Suprapubic skin (tissue), 4 donors: Measurements from ENCODE around the gene GPRASP3. TPM values are rescaled to one million over a fixed set of nuclear protein-coding genes. Genes with fewer than 3 reads are reported as not detected.

Experiments used
- DNase-seq, 2 donors: peaks; one replicate each; pipeline ENCODE4 v3.0.0-alpha.2; 2019; ENCODE audit warnings: low spot score in 2 of 2
- H3K27ac ChIP-seq: fragments of 200-600 bp; sonication (generic); one replicate; pipeline ENCODE4 v1.5.1; 2019
- H3K27me3 ChIP-seq: fragments of 200-600 bp; sonication (generic); one replicate; pipeline ENCODE4 v1.5.1; 2019
- H3K36me3 ChIP-seq: fragments of 200-600 bp; sonication (generic); one replicate; pipeline ENCODE4 v1.5.1; 2019
- H3K4me1 ChIP-seq: fragments of 200-600 bp; sonication (generic); one replicate; pipeline ENCODE4 v1.5.1; 2019
- H3K4me3 ChIP-seq: fragments of 200-600 bp; sonication (generic); one replicate; pipeline ENCODE4 v1.5.1; 2019; ENCODE audit warnings: mild to moderate bottlenecking
- H3K9me3 ChIP-seq: fragments of 200-600 bp; sonication (generic); one replicate; pipeline ENCODE4 v1.5.1; 2019
- EP300 ChIP-seq: sonication (generic); formaldehyde crosslinking; IDR thresholded peaks from one replicate; pipeline ENCODE4 v1.6.1; 2017; ENCODE audit warnings: antibody characterized with exemption
- POLR2A ChIP-seq, 2 donors: fragments of 450-650 bp; IDR thresholded peaks; one replicate each; pipeline ENCODE4 v1.6.1; 2017; ENCODE audit warnings: antibody characterized with exemption in 2 of 2, mild to moderate bottlenecking in 2 of 2, moderate library complexity in 2 of 2
- POLR2AphosphoS5 ChIP-seq, 3 donors: sonication (generic); formaldehyde crosslinking; IDR thresholded peaks; one replicate each; pipeline ENCODE4 v1.6.1; 2017; ENCODE audit warnings: antibody characterized with exemption in 3 of 3
- WGBS: methylation state at CpG from one replicate; pipeline ENCODE4 v1.1.5; 2018; 5-methylcytosine and 5-hydroxymethylcytosine counted together
- total RNA-seq, 4 donors: library from RNA; depleted of rRNA; stranded (reverse); fragments of >200 nt; gene quantifications; one replicate each; pipeline ENCODE4 v1.1.0, GENCODE V29; 2016
- TF ChIP-seq, protein P1 (sequence below), 2 donors: fragments of 200-600 bp in 1 of 2; fragments of 450-650 bp in 1 of 2; sonication (generic) in 1 of 2; IDR thresholded peaks; one replicate each; pipeline ENCODE4 v1.5.1; 2016 to 2019; ENCODE audit warnings: antibody characterized with exemption in 2 of 2, mild to moderate bottlenecking in 1 of 2, moderate library complexity in 1 of 2

Gene GPRASP3
- total RNA-seq, 4 donors from 2014 or later = 2.9 to 5.1 (median 3.5) TPM

- no peak for DNase-seq
- no peaks in the 10 kb centered on the region for H3K27me3 ChIP-seq
- no peaks in the 10 kb centered on the region for H3K4me1 ChIP-seq
- H3K36me3 ChIP-seq = no peaks in the 10 kb centered on the region
- no peak overlapping the region for H3K27ac ChIP-seq
- H3K9me3 ChIP-seq = no peaks in the 10 kb centered on the region
- no peak overlapping the region for H3K4me3 ChIP-seq
- TF ChIP-seq, protein P1, sequence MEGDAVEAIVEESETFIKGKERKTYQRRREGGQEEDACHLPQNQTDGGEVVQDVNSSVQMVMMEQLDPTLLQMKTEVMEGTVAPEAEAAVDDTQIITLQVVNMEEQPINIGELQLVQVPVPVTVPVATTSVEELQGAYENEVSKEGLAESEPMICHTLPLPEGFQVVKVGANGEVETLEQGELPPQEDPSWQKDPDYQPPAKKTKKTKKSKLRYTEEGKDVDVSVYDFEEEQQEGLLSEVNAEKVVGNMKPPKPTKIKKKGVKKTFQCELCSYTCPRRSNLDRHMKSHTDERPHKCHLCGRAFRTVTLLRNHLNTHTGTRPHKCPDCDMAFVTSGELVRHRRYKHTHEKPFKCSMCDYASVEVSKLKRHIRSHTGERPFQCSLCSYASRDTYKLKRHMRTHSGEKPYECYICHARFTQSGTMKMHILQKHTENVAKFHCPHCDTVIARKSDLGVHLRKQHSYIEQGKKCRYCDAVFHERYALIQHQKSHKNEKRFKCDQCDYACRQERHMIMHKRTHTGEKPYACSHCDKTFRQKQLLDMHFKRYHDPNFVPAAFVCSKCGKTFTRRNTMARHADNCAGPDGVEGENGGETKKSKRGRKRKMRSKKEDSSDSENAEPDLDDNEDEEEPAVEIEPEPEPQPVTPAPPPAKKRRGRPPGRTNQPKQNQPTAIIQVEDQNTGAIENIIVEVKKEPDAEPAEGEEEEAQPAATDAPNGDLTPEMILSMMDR (IDR thresholded peaks at IDR 0.05) = no peak
- TF ChIP-seq POLR2A (IDR thresholded peaks at IDR 0.05) = no peak
- TF ChIP-seq POLR2AphosphoS5 (IDR thresholded peaks at IDR 0.05) = no peak
- TF ChIP-seq EP300 = no peak
These were observed 24.2 kb upstream of the GPRASP3 start for GRCh38 chrX:102696306-102696705.

DNA sequence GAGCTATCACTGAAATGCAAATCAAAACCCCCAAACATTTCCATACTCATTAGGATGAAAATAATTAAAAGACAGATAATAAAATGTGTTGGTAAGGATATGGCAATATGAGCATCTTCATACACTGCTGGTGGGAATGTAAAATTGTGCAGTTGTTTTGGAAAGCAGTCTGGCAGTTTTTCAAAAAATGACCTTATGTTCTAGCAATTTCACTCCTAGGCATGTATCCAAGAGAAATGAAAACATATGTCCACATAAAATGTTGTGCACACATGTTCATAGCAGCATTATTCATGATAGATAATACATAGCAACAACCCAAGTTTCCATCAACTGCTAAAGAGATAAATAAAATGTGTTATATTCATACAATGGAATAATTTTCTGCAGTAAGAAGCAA is 23.0 kb upstream of the GPRASP3 start:
- Histone ChIP-seq H3K27ac (no peak overlapping the region), H3K4me3 (no peak overlapping the region), H3K36me3 (no peaks in the 10 kb centered on the region), H3K9me3 (no peaks in the 10 kb centered on the region), H3K27me3 (no peaks in the 10 kb centered on the region), H3K4me1 (no peaks in the 10 kb centered on the region)
- TF ChIP-seq POLR2A (IDR thresholded peaks at IDR 0.05) = no peak
- TF ChIP-seq, protein P1 (IDR thresholded peaks at IDR 0.05) = no peak
- no peak for TF ChIP-seq POLR2AphosphoS5 (IDR thresholded peaks at IDR 0.05)
- TF ChIP-seq EP300 = no peak
- DNase-seq = no peak

DNA sequence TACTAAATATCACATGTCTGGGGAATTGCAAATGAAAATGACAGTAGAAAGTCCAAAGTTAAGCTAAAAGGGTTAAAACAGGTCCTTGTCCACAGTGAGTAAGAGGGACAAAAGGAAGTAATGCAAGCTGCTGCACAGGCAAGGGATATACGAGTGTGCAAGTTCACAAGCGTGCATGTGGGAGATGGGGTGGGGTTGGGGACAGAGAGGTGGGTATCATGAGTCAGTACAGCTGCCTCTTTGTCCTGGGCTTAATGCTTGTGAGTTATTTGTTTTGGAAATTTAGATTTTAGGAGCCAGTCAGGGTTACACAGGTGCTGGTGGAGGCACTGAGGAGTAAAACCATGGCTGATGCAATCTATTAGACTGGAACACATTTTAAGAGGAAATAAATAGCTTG is 11.6 kb upstream of the GPRASP3 start:
- no peak overlapping the region for H3K27ac ChIP-seq
- WGBS = 47% methylated on average over 2 of the region's 2 CpGs
- H3K4me3 ChIP-seq = no peak overlapping the region
- H3K9me3 ChIP-seq = no peaks in the 10 kb centered on the region
- no peak for DNase-seq
- TF ChIP-seq POLR2AphosphoS5 (IDR thresholded peaks at IDR 0.05) = no peak
- TF ChIP-seq, protein P1 (IDR thresholded peaks at IDR 0.05) = no peak
- TF ChIP-seq EP300 = no peak
- no peak for TF ChIP-seq POLR2A (IDR thresholded peaks at IDR 0.05)
- no peaks in the 10 kb centered on the region for H3K27me3 ChIP-seq
- no peaks in the 10 kb centered on the region for H3K36me3 ChIP-seq
- peaks cover 5% of the 10 kb centered on the region for H3K4me1 ChIP-seq

- DNase-seq = no peak
- 60% methylated on average over 1 of the region's 19 CpGs for WGBS
These were observed 8.7 kb upstream of the GPRASP3 start for GRCh38 chrX:102711872-102712215.

DNA sequence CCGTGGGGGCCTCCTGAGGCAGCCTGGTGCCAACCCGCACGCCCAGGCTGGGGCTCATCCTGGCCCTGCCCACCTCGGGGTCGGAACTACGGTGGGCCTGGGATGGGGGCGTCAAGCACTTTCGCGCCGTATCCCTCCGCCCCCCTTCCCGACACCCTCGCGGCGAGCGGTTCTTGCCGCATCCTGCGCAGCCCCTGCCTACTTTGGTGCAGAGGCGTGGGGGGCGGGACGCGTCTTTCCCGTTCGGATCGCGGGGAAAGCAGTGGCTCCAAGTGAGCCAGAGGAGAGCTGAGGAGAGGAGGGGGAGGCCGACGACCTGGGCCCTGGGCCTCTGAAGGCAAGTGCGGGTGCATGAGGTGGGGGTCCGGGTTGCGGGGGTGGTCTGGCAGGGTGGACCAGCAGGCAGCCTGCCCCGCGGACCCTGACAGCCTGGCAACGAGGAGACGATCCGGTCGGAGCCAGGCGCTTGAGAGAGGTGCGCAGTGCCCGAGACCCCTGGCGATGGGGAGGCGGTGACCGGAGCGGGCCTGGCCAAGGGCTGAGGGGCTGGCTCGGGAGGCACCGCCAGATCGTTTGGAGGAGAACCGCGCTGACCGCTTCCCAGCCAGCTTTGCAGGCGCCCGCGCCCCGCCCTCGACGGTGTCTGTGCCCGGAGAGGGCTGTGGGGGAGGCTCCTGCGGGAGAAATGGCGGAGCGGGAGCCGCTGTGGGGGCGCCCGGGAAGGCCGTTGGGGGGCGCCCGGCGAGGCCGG is 8.2 kb upstream of the GPRASP3 start, which contains the start of gene GPRASP2:
TSS of gene GPRASP2 (plus strand) at position 233 of the 751 bp plus-strand sequence. CDS start 2,422 bp downstream, outside the sequence.
- Histone ChIP-seq H3K4me1 (peaks cover 5% of the 10 kb centered on the region), H3K4me3 (peak within 1 kb of the TSS; percentile 52), H3K27me3 (no peaks in the 10 kb centered on the region), H3K9me3 (no peaks in the 10 kb centered on the region), H3K27ac (peak within 1 kb of the TSS; percentile 59), H3K36me3 (no peaks in the 10 kb centered on the region)
- TF ChIP-seq POLR2AphosphoS5 (IDR thresholded peaks at IDR 0.05) (no peak), EP300 (no peak), POLR2A (IDR thresholded peaks at IDR 0.05) (no peak)
- TF ChIP-seq, protein P1 (IDR thresholded peaks at IDR 0.05) = no peak
- 39% methylated on average over 33 of the region's 68 CpGs for WGBS
- peak in 1 of 2 donors; percentile 69 for DNase-seq

More at GRCh38 chrX:102711872-102712215, 8.7 kb upstream of the GPRASP3 start:
- Histone ChIP-seq H3K27ac (no peak overlapping the region), H3K27me3 (no peaks in the 10 kb centered on the region), H3K4me3 (peak overlapping the region; percentile 52), H3K36me3 (no peaks in the 10 kb centered on the region), H3K9me3 (no peaks in the 10 kb centered on the region), H3K4me1 (peaks cover 5% of the 10 kb centered on the region)
- TF ChIP-seq POLR2AphosphoS5 (IDR thresholded peaks at IDR 0.05) (no peak), EP300 (no peak), POLR2A (IDR thresholded peaks at IDR 0.05) (no peak)
- TF ChIP-seq, protein P1 (IDR thresholded peaks at IDR 0.05) = no peak
